B cell (primary cell): ENCODE data around the gene BACH2. TPM values are rescaled to one million over a fixed set of nuclear protein-coding genes. Genes with fewer than 3 reads are reported as not detected.

Experiments
- ATAC-seq: fragments of 200-7000 bp; cut with Tn5 transposase; one replicate; pipeline ENCODE4 v1.10.0; 2021; ENCODE audit warnings: low read depth, mild to moderate bottlenecking, moderate number of reproducible peaks, moderate library complexity
- CTCF ChIA-PET: fragments of 350-600 bp; sonication (Branson Sonifier 250); formaldehyde crosslinking; loops from one replicate; lab custom pipeline; 2021; ENCODE audit warnings: antibody characterized with exemption, inconsistent platforms; lab: Charles Lee
- POLR2A ChIA-PET: fragments of 350-600 bp; sonication (Branson Sonifier 250); formaldehyde crosslinking; loops from one replicate; lab custom pipeline; 2021; ENCODE audit warnings: antibody characterized with exemption; lab: Charles Lee
- DNase-seq: peaks from one replicate; pipeline ENCODE4 v3.0.0; 2013
- H2AFZ ChIP-seq: 2 replicates; pipeline ENCODE4 v1.6.1; 2012; ENCODE audit warnings: mild to moderate bottlenecking, low read depth, low read length; ENCODE audit not compliant: insufficient read depth, poor library complexity, severe bottlenecking
- H3K27ac ChIP-seq, 2 donors: 1 replicate in 1 of 2; 2 replicates in 1 of 2; pipeline ENCODE4 v1.5.1; 2012 to 2013; ENCODE audit warnings: low read length in 2 of 2, mild to moderate bottlenecking in 2 of 2, moderate library complexity in 1 of 2
- H3K27me3 ChIP-seq, 4 experiments: fragments of 200-600 bp in 1 of 4; sonication (generic) in 1 of 4; replicated peaks in 1 of 4; 1 replicate in 2 of 4; 2 replicates in 2 of 4; pipeline versions ENCODE4 v1.6.1 to v1.7.0; 2013 to 2016; ENCODE audit warnings: low read length in 3 of 4, mild to moderate bottlenecking in 2 of 4, mixed read lengths in 1 of 4, moderate library complexity in 1 of 4; ENCODE audit not compliant: insufficient read depth in 4 of 4, control insufficient read depth in 3 of 4; ENCODE audit errors: control extremely low read depth in 1 of 4
- H3K36me3 ChIP-seq, 2 experiments: replicated peaks in 1 of 2; 1 replicate in 1 of 2; 2 replicates in 1 of 2; pipeline versions ENCODE4 v1.6.1 to v1.7.1; 2013; ENCODE audit warnings: low read length in 1 of 2; ENCODE audit not compliant: insufficient read depth in 2 of 2, control insufficient read depth in 1 of 2; ENCODE audit errors: control extremely low read depth in 1 of 2, extremely low read depth in 1 of 2
- H3K4me1 ChIP-seq, 2 donors: fragments of 200-600 bp in 1 of 2; sonication (generic) in 1 of 2; 1 replicate in 1 of 2; 2 replicates in 1 of 2; pipeline versions ENCODE4 v1.5.1 to v1.6.1; 2013 to 2017; ENCODE audit warnings: low read length in 2 of 2; ENCODE audit not compliant: control insufficient read depth in 2 of 2, insufficient read depth in 2 of 2
- H3K4me2 ChIP-seq: replicated peaks from 2 replicates; pipeline ENCODE3; 2012; ENCODE audit warnings: mild to moderate bottlenecking, low read depth, low read length; ENCODE audit not compliant: poor library complexity, severe bottlenecking
- H3K4me3 ChIP-seq, 5 experiments: fragments of 200-600 bp in 1 of 5; sonication (generic) in 1 of 5; 1 replicate in 3 of 5; 2 replicates in 2 of 5; pipeline versions ENCODE4 v1.5.1 to v1.7.0; 2011 to 2016; ENCODE audit warnings: low read length in 4 of 5, mild to moderate bottlenecking in 4 of 5, low read depth in 2 of 5, control low read depth in 1 of 5, moderate library complexity in 1 of 5; ENCODE audit not compliant: insufficient read depth in 1 of 5; ENCODE audit errors: control extremely low read depth in 1 of 5, extremely low read depth in 1 of 5
- H3K79me2 ChIP-seq: fragments of 200-600 bp; sonication (generic); one replicate; pipeline ENCODE4 v1.6.0; 2016; ENCODE audit warnings: low read length; ENCODE audit not compliant: control insufficient read depth, insufficient read depth
- H3K9ac ChIP-seq: fragments of 200-600 bp; sonication (generic); 2 replicates; pipeline ENCODE4 v1.6.1; 2017; ENCODE audit warnings: mild to moderate bottlenecking, low read length, moderate library complexity
- H3K9me3 ChIP-seq, 3 donors: one replicate each; pipeline versions ENCODE4 v1.6.1 to v1.7.1; 2013; ENCODE audit warnings: low read length in 2 of 3; ENCODE audit not compliant: control insufficient read depth in 2 of 3, insufficient read depth in 1 of 3; ENCODE audit errors: control extremely low read depth in 1 of 3
- H4K20me1 ChIP-seq: 2 replicates; pipeline ENCODE4 v1.6.0; 2012; ENCODE audit warnings: mild to moderate bottlenecking, low read length; ENCODE audit not compliant: insufficient read depth, control insufficient read depth, poor library complexity, severe bottlenecking
- H3K27ac Mint-ChIP-seq: one replicate; pipeline ENCODE4 v1.8.0; 2021; ENCODE audit warnings: mixed read lengths
- H3K27me3 Mint-ChIP-seq: one replicate; pipeline ENCODE4 v1.8.0; 2021; ENCODE audit warnings: mixed read lengths
- H3K4me1 Mint-ChIP-seq: one replicate; pipeline ENCODE4 v1.8.0; 2021; ENCODE audit warnings: mixed read lengths
- H3K4me3 Mint-ChIP-seq: one replicate; pipeline ENCODE4 v1.8.0; 2021; ENCODE audit warnings: mixed read lengths
- H3K9me3 Mint-ChIP-seq: one replicate; pipeline ENCODE4 v1.8.0; 2022; ENCODE audit warnings: mixed read lengths; ENCODE audit not compliant: insufficient read depth
- EZH2 ChIP-seq: IDR thresholded peaks from 2 replicates; pipeline ENCODE4 v1.6.1; 2012; ENCODE audit warnings: borderline replicate concordance, low read depth, mild to moderate bottlenecking, moderate library complexity, low read length; ENCODE audit not compliant: insufficient read depth, poor library complexity, severe bottlenecking
- WGBS: methylation state at CpG from one replicate; pipeline ENCODE4 v1.1.5; 2013; ENCODE audit warnings: missing lambda C conversion rate; ENCODE audit not compliant: insufficient coverage; 5-methylcytosine and 5-hydroxymethylcytosine counted together
- intact Hi-C: fragments of 100-400 bp; cut with micrococcal nuclease; formaldehyde crosslinking; loops from one replicate; pipeline ENCODE4 v1.10.0; 2022
- polyA plus RNA-seq: library from polyadenylated mRNA; depleted of rRNA; stranded (reverse); fragments of >200 nt; gene quantifications from 2 replicates; pipeline ENCODE4 v1.2.3, GENCODE V29; 2012
- total RNA-seq, 2 donors: library from RNA; stranded (reverse); fragments of 120-200 nt in 1 of 2; gene quantifications; 1 replicate in 1 of 2; 2 replicates in 1 of 2; pipeline versions ENCODE4 v1.2.3 to v1.2.4, GENCODE V29; 2013 to 2022
- TF ChIP-seq, protein P1 (sequence below): fragments of 200-600 bp; IDR thresholded peaks from one replicate; pipeline ENCODE4 v1.8.0; 2022; ENCODE audit warnings: antibody characterized with exemption, mild to moderate bottlenecking

BACH2 gene
- total and polyA plus RNA-seq, 2 donors (not counting 1 experiment from before 2014, with no cell fraction given): 41.1 to 235 TPM

DNA sequence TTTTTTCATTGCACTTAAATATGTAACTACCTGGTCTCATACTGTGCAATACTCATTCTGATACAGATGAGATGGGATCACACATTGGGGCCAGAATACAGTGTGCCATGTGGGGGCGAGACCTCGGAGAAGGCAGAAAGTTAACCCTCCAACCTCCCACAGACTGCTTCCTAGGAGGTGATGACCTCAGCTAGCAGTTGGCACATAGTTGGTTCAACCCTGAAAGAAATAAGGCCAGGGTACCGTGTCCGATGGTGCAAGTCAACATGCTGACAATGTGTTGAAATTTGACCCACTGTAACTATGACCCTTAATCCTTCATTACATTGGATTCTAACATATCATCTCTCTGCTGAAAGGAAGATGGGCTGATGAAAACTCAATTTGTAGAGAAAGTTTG is 340.5 kb downstream of the BACH2 start:
- Histone ChIP-seq H3K4me2 (no peak overlapping the region), H3K27ac (no peak overlapping the region), H3K4me3 (no peak overlapping the region), H4K20me1 (peaks cover 70% of the 10 kb centered on the region), H3K4me1 (peaks cover 21 to 22% of the 10 kb centered on the region in 2 donors), H3K9ac (no peak overlapping the region), H3K79me2 (peaks cover 37% of the 10 kb centered on the region), H3K36me3 (peaks cover 0 to 71% of the 10 kb centered on the region in 2 experiments), H3K27me3 (no peaks in the 10 kb centered on the region), H2AFZ (no peak overlapping the region), H3K9me3 (no peaks in the 10 kb centered on the region)
- H3K27ac Mint-ChIP-seq: peak overlapping the region; percentile 70
- DNase-seq: no peak
- TF ChIP-seq EZH2: no peak
- TF ChIP-seq, protein P1, sequence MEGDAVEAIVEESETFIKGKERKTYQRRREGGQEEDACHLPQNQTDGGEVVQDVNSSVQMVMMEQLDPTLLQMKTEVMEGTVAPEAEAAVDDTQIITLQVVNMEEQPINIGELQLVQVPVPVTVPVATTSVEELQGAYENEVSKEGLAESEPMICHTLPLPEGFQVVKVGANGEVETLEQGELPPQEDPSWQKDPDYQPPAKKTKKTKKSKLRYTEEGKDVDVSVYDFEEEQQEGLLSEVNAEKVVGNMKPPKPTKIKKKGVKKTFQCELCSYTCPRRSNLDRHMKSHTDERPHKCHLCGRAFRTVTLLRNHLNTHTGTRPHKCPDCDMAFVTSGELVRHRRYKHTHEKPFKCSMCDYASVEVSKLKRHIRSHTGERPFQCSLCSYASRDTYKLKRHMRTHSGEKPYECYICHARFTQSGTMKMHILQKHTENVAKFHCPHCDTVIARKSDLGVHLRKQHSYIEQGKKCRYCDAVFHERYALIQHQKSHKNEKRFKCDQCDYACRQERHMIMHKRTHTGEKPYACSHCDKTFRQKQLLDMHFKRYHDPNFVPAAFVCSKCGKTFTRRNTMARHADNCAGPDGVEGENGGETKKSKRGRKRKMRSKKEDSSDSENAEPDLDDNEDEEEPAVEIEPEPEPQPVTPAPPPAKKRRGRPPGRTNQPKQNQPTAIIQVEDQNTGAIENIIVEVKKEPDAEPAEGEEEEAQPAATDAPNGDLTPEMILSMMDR: no peak
- no peak overlapping the region for H3K4me3 Mint-ChIP-seq
- no peaks in the 10 kb centered on the region for H3K27me3 Mint-ChIP-seq
- ChIA-PET CTCF (interaction anchor here (0.6 to 3.9 kb wide), 3 partner anchors 14 to 260 kb away, joined by 3 to 18 read pairs (median 4); no protein-coding TSS in a partner anchor), POLR2A (no interaction called here)
- ATAC-seq: no peak
- peaks cover 47% of the 10 kb centered on the region for H3K4me1 Mint-ChIP-seq
- intact Hi-C loops: no loop called here
- no peaks in the 10 kb centered on the region for H3K9me3 Mint-ChIP-seq
- WGBS: 90% methylated on average over 2 of the region's 4 CpGs

DNA sequence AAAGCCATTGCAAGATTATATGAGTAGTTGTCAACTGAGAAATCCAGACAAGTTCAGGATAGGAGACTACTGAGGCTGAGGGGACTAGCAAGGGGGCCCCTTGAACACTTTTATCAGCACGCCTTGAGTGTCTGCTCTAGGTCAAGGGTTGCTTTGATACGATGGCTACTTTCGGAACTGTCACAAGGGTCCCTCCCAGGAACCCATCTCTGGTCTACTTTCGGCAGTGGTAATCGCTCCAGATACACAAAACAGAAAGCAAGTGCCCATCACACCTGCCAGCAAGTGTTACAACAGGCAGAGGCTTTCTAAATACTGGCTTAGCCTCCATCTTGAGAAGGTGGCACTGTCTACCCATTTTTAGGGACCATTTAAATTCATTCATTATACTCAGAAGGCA is 341.3 kb downstream of the BACH2 start:
- H4K20me1 ChIP-seq: peaks cover 78% of the 10 kb centered on the region
- H3K4me1 ChIP-seq: peaks cover 21 to 22% of the 10 kb centered on the region in 2 donors
- no peaks in the 10 kb centered on the region for H3K9me3 ChIP-seq
- no peak for TF ChIP-seq EZH2
- peak overlapping the region; percentile 68 for H3K27ac Mint-ChIP-seq
- H3K27me3 Mint-ChIP-seq: no peaks in the 10 kb centered on the region
- ChIA-PET CTCF (interaction anchor here (1.0 to 3.9 kb wide), 2 partner anchors 12 to 15 kb away, joined by 5 to 18 read pairs; no protein-coding TSS in a partner anchor), POLR2A (interaction anchor here (0.5 kb wide), 1 partner anchor 8 kb away, joined by 3 read pairs; no protein-coding TSS in a partner anchor)
- no peaks in the 10 kb centered on the region for H3K27me3 ChIP-seq
- H3K9me3 Mint-ChIP-seq: no peaks in the 10 kb centered on the region
- H3K27ac ChIP-seq: peak overlapping the region in 1 of 2 donors; percentile 50
- H3K4me3 Mint-ChIP-seq: no peak overlapping the region
- peaks cover 47% of the 10 kb centered on the region for H3K4me1 Mint-ChIP-seq
- no peak overlapping the region for H3K9ac ChIP-seq
- DNase-seq (no peak), ATAC-seq (no peak)
- peaks cover 40% of the 10 kb centered on the region for H3K79me2 ChIP-seq
- peaks cover 0 to 70% of the 10 kb centered on the region in 2 experiments for H3K36me3 ChIP-seq
- intact Hi-C loops: no loop called here
- H3K4me3 ChIP-seq: no peak overlapping the region
- H2AFZ ChIP-seq: no peak overlapping the region
- 86% methylated on average over 5 of the region's 5 CpGs for WGBS
- H3K4me2 ChIP-seq: no peak overlapping the region
